ENCODE data around the gene SLC17A7.
A peak's percentile ranks its signal among the peaks of the same experiment; 100 is the strongest.

The SLC17A7 gene

GRCh38 chr19:49470615-49470978, 29.3 kb upstream of the SLC17A7 start:
- no peak overlapping the region for H2BK5ac ChIP-seq (ENCODE audit: low read depth, low read length, poor library complexity)
- H3K18ac ChIP-seq (ENCODE audit: low read length), result no peak overlapping the region
- H4K8ac ChIP-seq (ENCODE audit: low read depth, low read length), result no peak overlapping the region
- no peak overlapping the region for H2AK5ac ChIP-seq (ENCODE audit: low read length)
- H2BK12ac ChIP-seq (ENCODE audit: low read length), result no peak overlapping the region
- no peak overlapping the region for H3K14ac ChIP-seq (ENCODE audit: low read length)
- no peaks in the 10 kb centered on the region for H3K4me1 ChIP-seq (ENCODE audit: control insufficient read depth in 1 of 2, insufficient read depth in 2 of 2, low read length in 2 of 2)
- no peak overlapping the region for H3K4me2 ChIP-seq (ENCODE audit: low read length)
- no peak overlapping the region for H2AFZ ChIP-seq (ENCODE audit: insufficient read depth, low read length, poor library complexity)
- no CpG with 5 or more reads among the region's 8 CpGs for WGBS (ENCODE audit: extremely low coverage, insufficient coverage, insufficient read length)
- no peak overlapping the region for H4K12ac ChIP-seq (ENCODE audit: low read depth, low read length)
- H2BK120ac ChIP-seq (ENCODE audit: insufficient read depth, low read length, poor library complexity), result no peak overlapping the region
- H3K27me3 ChIP-seq (ENCODE audit: insufficient read depth, low read length), result no peaks in the 10 kb centered on the region
- H3K4me3 ChIP-seq (ENCODE audit: low read depth, low read length), result no peak overlapping the region
- peaks cover 24 to 31% of the 10 kb centered on the region in 2 experiments for H3K36me3 ChIP-seq (ENCODE audit: control insufficient read depth in 1 of 2, insufficient read depth in 2 of 2, low read length in 2 of 2)
- H4K91ac ChIP-seq (ENCODE audit: low read depth, low read length), result no peak overlapping the region
- H3K9me3 ChIP-seq (ENCODE audit: insufficient read depth, low read depth, low read length), result no peaks in the 10 kb centered on the region
- no peak overlapping the region for H3K4ac ChIP-seq (ENCODE audit: low read depth, low read length)
- no peaks in the 10 kb centered on the region for H3K79me1 ChIP-seq (ENCODE audit: low read length)
- H3K9ac ChIP-seq (ENCODE audit: low read length), result no peak overlapping the region
- no peak for DNase-seq
- H3K79me2 ChIP-seq (ENCODE audit: control insufficient read depth, insufficient read depth, low read length, poor library complexity), result no peaks in the 10 kb centered on the region
- no peak overlapping the region for H3K27ac ChIP-seq (ENCODE audit: low read depth, low read length)
- no peak overlapping the region for H3K23ac ChIP-seq (ENCODE audit: low read length)

GRCh38 chr19:49469828-49470614, 28.7 kb upstream of the SLC17A7 start:
- no peaks in the 10 kb centered on the region for H3K79me1 ChIP-seq (ENCODE audit: low read length)
- no peak overlapping the region for H2AK5ac ChIP-seq (ENCODE audit: low read length)
- H3K4me3 ChIP-seq (ENCODE audit: low read depth, low read length), result no peak overlapping the region
- H3K14ac ChIP-seq (ENCODE audit: low read length), result no peak overlapping the region
- H3K36me3 ChIP-seq (ENCODE audit: control insufficient read depth in 1 of 2, insufficient read depth in 2 of 2, low read length in 2 of 2), result peaks cover 27 to 37% of the 10 kb centered on the region in 2 experiments
- H3K79me2 ChIP-seq (ENCODE audit: control insufficient read depth, insufficient read depth, low read length, poor library complexity), result no peaks in the 10 kb centered on the region
- WGBS (ENCODE audit: extremely low coverage, insufficient coverage, insufficient read length), result no CpG with 5 or more reads among the region's 25 CpGs
- no peak overlapping the region for H2BK5ac ChIP-seq (ENCODE audit: low read depth, low read length, poor library complexity)
- H2AFZ ChIP-seq (ENCODE audit: insufficient read depth, low read length, poor library complexity), result no peak overlapping the region
- H3K9me3 ChIP-seq (ENCODE audit: insufficient read depth, low read depth, low read length), result no peaks in the 10 kb centered on the region
- no peaks in the 10 kb centered on the region for H3K27me3 ChIP-seq (ENCODE audit: insufficient read depth, low read length)
- no peak overlapping the region for H3K27ac ChIP-seq (ENCODE audit: low read depth, low read length)
- no peak overlapping the region for H3K18ac ChIP-seq (ENCODE audit: low read length)
- no peak overlapping the region for H3K4ac ChIP-seq (ENCODE audit: low read depth, low read length)
- no peak overlapping the region for H3K23ac ChIP-seq (ENCODE audit: low read length)
- no peaks in the 10 kb centered on the region for H3K4me1 ChIP-seq (ENCODE audit: control insufficient read depth in 1 of 2, insufficient read depth in 2 of 2, low read length in 2 of 2)
- H4K8ac ChIP-seq (ENCODE audit: low read depth, low read length), result no peak overlapping the region
- no peak for DNase-seq
- no peak overlapping the region for H2BK120ac ChIP-seq (ENCODE audit: insufficient read depth, low read length, poor library complexity)
- H2BK12ac ChIP-seq (ENCODE audit: low read length), result no peak overlapping the region
- H3K9ac ChIP-seq (ENCODE audit: low read length), result no peak overlapping the region
- H4K12ac ChIP-seq (ENCODE audit: low read depth, low read length), result no peak overlapping the region
- no peak overlapping the region for H4K91ac ChIP-seq (ENCODE audit: low read depth, low read length)
- H3K4me2 ChIP-seq (ENCODE audit: low read length), result no peak overlapping the region

GRCh38 chr19:49468746-49469447, 27.6 kb upstream of the SLC17A7 start:
- no peak overlapping the region for H3K14ac ChIP-seq (ENCODE audit: low read length)
- H2BK5ac ChIP-seq (ENCODE audit: low read depth, low read length, poor library complexity), result no peak overlapping the region
- H2AFZ ChIP-seq (ENCODE audit: insufficient read depth, low read length, poor library complexity), result no peak overlapping the region
- H3K4ac ChIP-seq (ENCODE audit: low read depth, low read length), result no peak overlapping the region
- peak; percentile 27 to 60 for DNase-seq
- no peak overlapping the region for H3K9ac ChIP-seq (ENCODE audit: low read length)
- H3K18ac ChIP-seq (ENCODE audit: low read length), result no peak overlapping the region
- H3K4me1 ChIP-seq (ENCODE audit: control insufficient read depth in 1 of 2, insufficient read depth in 2 of 2, low read length in 2 of 2), result no peaks in the 10 kb centered on the region
- no peaks in the 10 kb centered on the region for H3K79me1 ChIP-seq (ENCODE audit: low read length)
- peaks cover 36 to 48% of the 10 kb centered on the region in 2 experiments for H3K36me3 ChIP-seq (ENCODE audit: control insufficient read depth in 1 of 2, insufficient read depth in 2 of 2, low read length in 2 of 2)
- no peak overlapping the region for H4K8ac ChIP-seq (ENCODE audit: low read depth, low read length)
- no peak overlapping the region for H4K12ac ChIP-seq (ENCODE audit: low read depth, low read length)
- no peak overlapping the region for H2AK5ac ChIP-seq (ENCODE audit: low read length)
- H2BK120ac ChIP-seq (ENCODE audit: insufficient read depth, low read length, poor library complexity), result no peak overlapping the region
- no peaks in the 10 kb centered on the region for H3K27me3 ChIP-seq (ENCODE audit: insufficient read depth, low read length)
- H3K27ac ChIP-seq (ENCODE audit: low read depth, low read length), result no peak overlapping the region
- no peak overlapping the region for H3K23ac ChIP-seq (ENCODE audit: low read length)
- H3K79me2 ChIP-seq (ENCODE audit: control insufficient read depth, insufficient read depth, low read length, poor library complexity), result no peaks in the 10 kb centered on the region
- no CpG with 5 or more reads among the region's 15 CpGs for WGBS (ENCODE audit: extremely low coverage, insufficient coverage, insufficient read length)
- no peaks in the 10 kb centered on the region for H3K9me3 ChIP-seq (ENCODE audit: insufficient read depth, low read depth, low read length)
- no peak overlapping the region for H3K4me2 ChIP-seq (ENCODE audit: low read length)
- no peak overlapping the region for H4K91ac ChIP-seq (ENCODE audit: low read depth, low read length)
- H2BK12ac ChIP-seq (ENCODE audit: low read length), result no peak overlapping the region
- H3K4me3 ChIP-seq (ENCODE audit: low read depth, low read length), result peak overlapping the region; percentile 9

GRCh38 chr19:49468199-49468598, 26.9 kb upstream of the SLC17A7 start:
- Histone ChIP-seq H3K27me3 (ENCODE audit: insufficient read depth, low read length) (no peaks in the 10 kb centered on the region), H3K27ac (ENCODE audit: low read depth, low read length) (no peak overlapping the region), H3K14ac (ENCODE audit: low read length) (no peak overlapping the region), H3K9me3 (ENCODE audit: insufficient read depth, low read depth, low read length) (no peaks in the 10 kb centered on the region), H3K23ac (ENCODE audit: low read length) (no peak overlapping the region), H2BK12ac (ENCODE audit: low read length) (no peak overlapping the region), H3K36me3 (ENCODE audit: control insufficient read depth in 1 of 2, insufficient read depth in 2 of 2, low read length in 2 of 2) (peaks cover 38 to 50% of the 10 kb centered on the region in 2 experiments), H3K9ac (ENCODE audit: low read length) (no peak overlapping the region), H2AK5ac (ENCODE audit: low read length) (no peak overlapping the region), H3K18ac (ENCODE audit: low read length) (no peak overlapping the region), H3K4me1 (ENCODE audit: control insufficient read depth in 1 of 2, insufficient read depth in 2 of 2, low read length in 2 of 2) (no peaks in the 10 kb centered on the region), H3K79me1 (ENCODE audit: low read length) (no peaks in the 10 kb centered on the region), H4K12ac (ENCODE audit: low read depth, low read length) (no peak overlapping the region), H4K8ac (ENCODE audit: low read depth, low read length) (no peak overlapping the region), H4K91ac (ENCODE audit: low read depth, low read length) (no peak overlapping the region), H3K4ac (ENCODE audit: low read depth, low read length) (no peak overlapping the region), H2BK5ac (ENCODE audit: low read depth, low read length, poor library complexity) (no peak overlapping the region), H2BK120ac (ENCODE audit: insufficient read depth, low read length, poor library complexity) (no peak overlapping the region), H3K4me3 (ENCODE audit: low read depth, low read length) (peak overlapping the region; percentile 47), H3K4me2 (ENCODE audit: low read length) (no peak overlapping the region), H2AFZ (ENCODE audit: insufficient read depth, low read length, poor library complexity) (no peak overlapping the region), H3K79me2 (ENCODE audit: control insufficient read depth, insufficient read depth, low read length, poor library complexity) (no peaks in the 10 kb centered on the region)
- no CpG with 5 or more reads among the region's 19 CpGs for WGBS (ENCODE audit: extremely low coverage, insufficient coverage, insufficient read length)
- DNase-seq, result peak; percentile 59 to 61

All from trophoblast cell (in vitro differentiated cells and primary cell).